GM18858 (cell line): ENCODE results near the gene KIFBP.
A peak's percentile ranks its signal among the peaks of the same experiment; 100 is the strongest.

Experiments used
- ATAC-seq: cut with Tn5 transposase; IDR thresholded peaks from one replicate; pipeline ENCODE4 v1.9.1; 2021; ENCODE audit not compliant: unreplicated experiment

Gene KIFBP

GRCh38 chr10:69051303-69051702 lies 62.7 kb downstream of the KIFBP start:
- ATAC-seq: peak; percentile 55

DNA sequence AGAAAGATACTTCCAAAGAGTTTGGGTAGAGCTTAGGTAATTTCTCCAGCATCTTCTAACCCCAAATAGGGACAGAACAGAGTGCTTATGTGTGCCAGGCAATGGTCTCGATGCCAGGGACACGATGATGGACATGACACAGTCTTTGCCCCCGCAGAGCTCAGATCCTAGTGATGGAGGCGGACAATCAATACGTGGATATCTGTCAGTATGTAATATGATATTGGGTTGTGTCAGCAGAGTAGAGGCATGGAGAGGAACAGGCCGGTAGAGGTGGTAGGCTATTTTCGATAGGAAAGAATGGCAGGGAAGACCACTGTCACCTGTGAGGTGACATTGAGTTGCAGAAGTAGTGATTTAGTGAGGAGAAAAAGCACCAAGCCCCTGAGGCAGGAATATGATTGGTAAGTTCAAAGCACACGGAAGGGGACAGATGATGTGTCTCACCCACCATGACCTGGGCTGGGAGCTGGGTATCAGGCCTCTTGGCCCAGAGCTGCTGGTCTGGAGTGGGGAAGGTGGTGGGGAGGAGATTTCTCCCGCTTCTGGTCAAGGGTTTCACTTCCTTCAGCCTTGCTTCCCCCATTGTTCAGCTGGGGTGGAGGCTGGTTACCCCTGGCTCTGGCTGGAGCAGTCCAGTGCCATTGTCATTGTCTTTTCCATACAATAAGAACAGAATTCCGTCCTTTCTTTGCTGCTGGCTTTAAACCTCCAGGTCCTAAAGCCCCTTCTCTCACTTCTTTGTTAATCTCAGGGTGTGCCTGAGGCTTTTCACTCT lies 63.3 kb downstream of the KIFBP start:
- ATAC-seq: no peak

- no peak for ATAC-seq
Observed at GRCh38 chr10:69052736-69053135, 64.1 kb downstream of the KIFBP start.

GRCh38 chr10:69055241-69055640 lies 66.6 kb downstream of the KIFBP start:
- no peak for ATAC-seq

DNA sequence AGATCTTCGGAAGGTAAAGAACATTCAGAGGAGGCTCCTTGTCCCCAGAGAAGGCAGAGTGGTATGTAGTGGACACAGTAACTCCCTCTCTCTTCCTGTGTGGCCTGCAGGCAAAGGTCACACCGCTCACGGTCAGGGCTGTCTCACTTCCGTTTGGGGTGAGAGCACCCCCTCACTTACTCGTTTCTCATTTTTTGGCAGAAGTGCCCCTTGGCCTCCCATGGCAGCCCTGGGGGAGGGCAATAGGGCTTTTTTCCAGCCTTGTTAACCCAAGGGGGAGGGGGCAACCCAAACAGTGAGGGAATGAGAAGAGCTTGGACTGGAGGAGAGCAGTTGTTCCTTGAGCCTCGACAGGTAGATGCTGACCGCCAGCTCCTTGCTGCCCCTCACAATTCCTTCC lies 67.5 kb downstream of the KIFBP start:
- ATAC-seq: no peak

GRCh38 chr10:69056536-69057260 lies 68.1 kb downstream of the KIFBP start:
- no peak for ATAC-seq

- no peak for ATAC-seq
Observed at GRCh38 chr10:69057261-69057950, 68.8 kb downstream of the KIFBP start.

DNA sequence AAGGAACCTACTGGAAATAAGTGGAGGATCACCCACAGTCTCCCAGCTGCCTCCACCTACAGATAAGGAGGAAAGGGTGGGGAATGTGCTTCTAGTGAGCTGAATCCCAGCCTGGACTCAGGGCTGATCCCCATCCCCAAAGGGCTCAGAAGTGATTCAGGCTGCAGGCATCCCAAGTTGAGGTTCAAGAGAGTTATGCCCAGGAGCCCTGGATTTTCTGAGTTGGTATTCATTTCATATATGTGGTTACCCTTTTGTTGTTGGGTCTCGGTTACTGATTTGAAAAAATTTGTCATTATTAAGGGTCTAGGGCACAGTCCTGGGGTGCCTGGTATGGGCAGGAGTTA lies 69.3 kb downstream of the KIFBP start:
- no peak for ATAC-seq

DNA sequence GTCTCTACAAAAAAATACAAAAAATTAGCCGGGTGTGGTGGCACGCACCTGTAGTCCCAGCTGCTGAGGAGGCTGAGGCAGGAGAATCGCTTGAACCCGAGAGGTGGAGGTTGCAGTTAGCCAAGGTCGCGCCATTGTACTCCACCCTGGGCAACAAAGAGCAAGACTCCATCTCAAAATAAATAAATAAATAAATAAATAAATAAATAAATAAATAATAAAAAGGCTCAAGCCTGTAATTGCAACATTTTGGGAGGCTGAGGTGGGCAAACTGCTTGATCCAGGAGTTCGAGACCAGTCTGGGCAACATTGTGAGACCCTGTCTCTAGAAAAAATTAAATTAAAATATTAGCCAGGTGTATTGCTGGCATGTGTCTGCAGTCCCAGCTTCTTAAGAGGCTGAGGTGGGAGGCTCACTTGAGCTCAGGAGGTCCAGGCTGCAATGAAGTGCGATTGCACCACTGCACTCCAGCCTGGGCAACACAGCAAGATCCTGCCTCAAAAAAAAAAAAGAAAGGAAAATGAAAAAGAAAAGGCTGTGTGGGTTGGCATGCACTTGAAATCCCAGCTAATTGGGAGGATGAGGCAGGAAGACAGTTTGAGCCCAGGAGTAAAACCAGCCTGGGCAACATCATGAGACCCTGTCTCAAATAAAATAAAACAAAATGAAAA lies 71.7 kb downstream of the KIFBP start:
- no peak for ATAC-seq

GRCh38 chr10:69061305-69062161 lies 72.9 kb downstream of the KIFBP start:
- ATAC-seq: no peak

DNA sequence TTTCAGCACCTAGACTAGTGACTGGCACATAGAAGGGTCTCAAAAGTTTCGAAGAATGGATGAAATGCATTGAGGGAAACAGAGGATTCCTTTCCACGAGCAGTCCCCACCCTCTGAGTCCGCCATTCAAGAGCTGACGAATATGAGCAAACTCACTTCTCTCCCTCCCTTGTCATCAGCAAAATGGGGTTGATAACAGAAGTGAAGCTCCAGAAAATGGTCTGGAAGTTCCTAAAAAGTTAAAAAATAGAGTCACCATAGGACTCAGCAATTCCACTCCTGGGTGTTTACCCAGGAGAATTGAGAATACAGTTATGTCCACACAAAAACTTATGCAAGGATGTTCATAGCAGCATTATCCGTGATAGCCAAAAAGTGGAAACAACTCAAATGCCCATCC lies 74.3 kb downstream of the KIFBP start:
- no peak for ATAC-seq

- ATAC-seq: no peak
Observed at GRCh38 chr10:69064762-69065328, 76.2 kb downstream of the KIFBP start.

DNA sequence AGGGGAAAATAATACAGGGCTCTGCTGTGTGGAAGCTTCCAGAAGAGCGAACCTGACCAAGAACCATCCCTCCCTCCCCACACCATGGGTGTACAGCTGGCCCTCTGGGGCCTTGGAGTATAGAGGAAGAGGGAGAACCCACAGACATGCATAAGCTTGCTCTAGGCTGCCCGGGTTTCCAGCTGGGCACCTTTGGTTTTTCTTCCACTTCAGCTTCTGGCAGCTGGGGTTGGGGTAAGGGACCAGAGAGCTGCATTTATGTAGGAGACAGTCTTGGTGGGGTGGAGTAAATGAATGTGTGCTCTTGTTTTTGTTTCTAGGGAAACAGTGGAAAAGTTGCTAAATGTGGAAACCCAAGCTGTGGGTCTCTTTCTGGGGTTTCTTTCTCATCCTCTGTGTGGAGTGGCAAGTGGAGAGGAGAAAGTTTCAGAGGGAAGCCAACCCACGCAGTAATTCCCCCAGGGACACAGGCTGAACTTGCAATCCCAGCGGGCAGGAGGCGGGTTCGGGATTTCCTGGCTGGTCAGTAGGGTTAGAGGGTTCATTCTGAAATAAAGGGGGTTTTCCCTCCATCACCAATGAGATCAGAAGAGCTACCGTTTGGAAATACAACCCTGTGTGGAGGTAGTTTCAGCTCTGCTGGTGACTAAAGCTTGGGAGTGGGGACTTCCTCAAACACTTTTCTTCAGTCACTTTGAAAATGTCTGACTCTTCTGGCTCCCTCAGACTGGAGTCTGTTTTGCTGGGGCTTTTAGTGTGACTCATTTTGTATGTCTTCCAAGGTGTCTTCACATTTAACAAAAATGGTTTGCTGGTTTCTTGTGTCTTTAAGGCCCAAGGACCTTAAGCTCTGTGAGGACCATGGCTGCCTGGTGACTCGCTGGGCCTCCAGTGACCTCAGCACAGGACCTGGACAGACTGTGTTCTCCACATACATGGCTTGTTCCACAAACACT lies 77.1 kb downstream of the KIFBP start:
- ATAC-seq: peak; percentile 53
